IPS-NIHi7 (cell line): ENCODE measurements around the gene GRIK5.

ENCODE experiments used
- DNase-seq: peaks from one replicate; pipeline ENCODE4 v3.0.0; 2012; ENCODE audit warnings: mixed read lengths; ENCODE audit errors: extremely low spot score

Gene GRIK5

GRCh38 chr19:41956621-41957020, 113.4 kb downstream of the GRIK5 start:
- DNase-seq, result no peak

- no peak for DNase-seq
Observed at GRCh38 chr19:41955521-41955920, 114.5 kb downstream of the GRIK5 start.

GRCh38 chr19:41951686-41952172, 118.3 kb downstream of the GRIK5 start:
- DNase-seq, result peak; percentile 93
